HG03045 (cell line): ENCODE results near the gene SRP68.
"Not testable (repeated sequence)": the region's sequence is repeated elsewhere in the genome, so short reads cannot be mapped to it uniquely, and the experiment has no call there.

Experiments used
- ATAC-seq: cut with Tn5 transposase; IDR thresholded peaks from one replicate; pipeline ENCODE4 v1.9.1; 2021; ENCODE audit warnings: mild to moderate bottlenecking, moderate library complexity; ENCODE audit not compliant: unreplicated experiment

SRP68 gene

DNA sequence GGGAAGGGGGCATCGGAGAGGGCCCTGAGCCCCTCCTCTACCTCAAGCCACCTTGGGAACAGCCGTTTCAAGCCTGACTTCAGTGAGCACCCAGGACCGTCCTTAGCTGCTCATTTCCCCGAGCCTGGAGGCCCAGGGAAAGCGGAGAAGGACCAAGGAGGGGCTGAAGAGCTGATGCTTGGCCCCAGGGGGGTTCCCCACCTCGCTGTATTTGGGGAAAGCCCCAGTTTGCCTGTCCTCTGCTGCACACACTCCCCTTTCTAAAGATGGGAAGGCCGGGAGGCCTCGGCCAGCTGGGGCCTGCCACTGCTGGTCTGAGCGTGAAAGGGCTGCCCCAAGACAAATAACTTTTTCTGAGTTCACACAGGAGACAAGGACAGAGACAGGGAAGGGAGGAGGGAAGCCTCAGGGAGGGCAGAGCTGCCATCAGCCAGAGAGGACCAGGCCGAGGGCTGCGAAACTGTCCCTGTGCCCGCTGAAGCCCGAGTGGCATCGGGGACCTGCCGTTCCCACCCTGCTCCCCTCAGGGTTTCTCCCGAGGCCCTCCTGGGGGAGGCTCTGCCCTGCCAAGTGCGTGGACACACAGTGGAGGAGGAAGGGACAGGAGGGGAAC, 18.3 kb upstream of the SRP68 start:
- ATAC-seq = no peak

DNA sequence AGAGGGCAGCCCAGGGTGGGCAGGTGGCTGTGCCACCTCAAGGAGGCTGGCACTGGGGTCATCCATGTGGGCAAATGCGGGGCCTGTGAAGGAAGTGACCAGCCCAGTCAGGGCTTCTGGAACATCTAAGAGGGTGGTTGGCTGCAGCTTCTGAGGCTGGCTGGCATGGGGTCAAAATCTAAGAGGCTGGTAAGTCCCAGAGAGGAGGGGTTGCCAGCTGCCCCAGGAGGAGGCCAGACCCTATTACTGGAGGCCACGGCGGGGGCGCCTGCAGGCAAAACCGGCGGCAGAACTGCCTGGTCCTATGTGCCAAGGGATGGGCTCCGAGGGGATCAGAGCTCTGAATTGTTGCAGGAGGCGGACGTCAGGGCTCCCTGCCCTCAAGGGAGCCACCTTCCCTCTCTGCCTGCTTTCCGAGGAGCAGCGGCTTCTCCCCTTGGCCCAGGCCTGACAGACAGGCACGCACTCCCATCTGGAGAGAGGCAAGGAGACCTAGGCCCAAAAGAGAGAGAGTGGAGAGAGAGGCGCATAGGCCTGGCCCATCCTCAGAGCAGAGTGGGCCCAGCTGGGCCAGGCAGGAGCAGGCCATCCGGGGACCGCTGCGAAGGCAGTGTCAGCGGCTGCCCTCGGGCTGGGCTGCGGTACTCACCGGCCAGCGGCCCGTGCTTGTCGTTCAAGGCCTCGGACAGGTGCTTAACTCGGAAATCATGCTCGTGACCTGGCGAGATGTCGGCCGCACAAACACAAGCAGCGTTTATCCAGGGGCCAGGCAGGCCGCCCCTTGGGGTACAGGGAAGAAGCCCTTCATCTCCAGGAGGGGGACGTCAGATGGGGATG, 17.6 kb upstream of the SRP68 start:
- no peak for ATAC-seq

DNA sequence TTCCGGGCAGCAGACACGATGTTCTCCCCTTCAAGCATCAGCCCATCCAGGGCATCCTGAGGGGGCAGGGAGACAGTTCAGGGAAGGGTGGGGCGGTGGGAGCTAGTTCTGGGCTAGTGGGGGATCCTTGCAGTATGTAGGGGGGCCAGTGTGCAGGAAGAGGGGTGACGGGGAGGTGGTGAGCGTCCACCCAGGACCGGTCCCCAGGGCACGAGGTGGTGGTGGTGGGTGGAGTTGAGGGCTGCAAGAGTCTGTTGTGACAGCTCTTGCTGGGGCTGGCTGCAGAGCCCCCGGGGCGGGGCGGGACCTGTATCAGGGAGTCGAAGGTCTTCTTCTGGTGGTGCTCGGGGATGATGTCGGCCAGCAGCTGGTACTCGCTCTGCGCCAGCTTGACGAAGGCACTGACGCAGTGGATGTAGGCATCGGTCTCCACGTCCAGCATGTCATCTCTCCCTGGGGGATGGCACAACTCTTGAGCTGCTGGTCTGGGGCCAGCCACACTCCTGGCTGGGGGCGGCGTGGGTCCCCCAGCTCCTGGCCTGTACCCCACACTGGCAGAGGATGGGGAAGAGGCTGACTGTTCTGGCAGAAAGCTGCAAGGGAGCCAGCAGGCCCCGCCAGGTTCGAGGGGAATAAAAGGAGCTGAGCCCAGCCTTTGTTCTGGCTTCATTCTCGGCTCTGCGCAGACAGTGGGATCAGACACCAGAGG, 16.7 kb upstream of the SRP68 start:
- ATAC-seq = no peak

DNA sequence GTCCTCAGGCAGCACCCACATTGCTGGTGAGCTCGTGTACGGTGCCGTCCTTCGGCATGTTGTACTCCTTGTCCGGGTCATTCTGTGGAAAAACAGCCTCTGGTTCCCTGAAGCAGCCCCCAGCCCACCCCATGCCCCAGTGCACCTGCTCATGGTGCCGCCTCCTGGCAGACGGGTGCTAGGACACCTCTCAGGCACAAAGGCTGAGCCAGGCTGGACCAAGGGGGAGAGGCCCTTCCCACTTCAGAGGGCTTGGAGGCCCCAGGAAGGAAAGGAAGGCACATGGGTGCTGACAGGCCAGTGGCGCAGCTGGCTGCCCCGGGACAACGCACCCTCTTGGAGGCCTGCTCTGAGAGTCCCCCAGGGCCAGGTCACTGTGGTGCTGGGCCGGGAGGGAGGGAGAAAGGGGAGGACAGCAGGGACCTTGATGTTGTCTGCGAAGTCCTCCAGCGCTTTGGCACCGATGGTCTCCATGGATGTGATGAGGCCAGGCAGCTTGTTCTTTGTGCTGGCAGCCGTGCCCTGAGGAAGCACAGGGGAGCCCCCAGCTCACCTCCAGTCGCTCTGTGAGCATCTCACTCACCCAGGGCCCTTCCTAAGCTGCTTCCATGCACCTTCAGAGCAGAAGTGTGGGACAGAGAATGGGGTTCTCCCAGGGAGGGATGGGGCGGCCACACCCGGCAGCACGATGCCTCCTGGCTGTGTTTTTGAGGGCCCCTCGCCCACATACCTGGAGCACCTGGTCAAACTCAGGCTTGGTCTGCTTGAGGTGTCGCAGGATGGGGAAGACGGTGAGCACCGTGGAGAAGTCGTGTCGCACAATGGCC, 15.9 kb upstream of the SRP68 start:
- ATAC-seq = no peak

DNA sequence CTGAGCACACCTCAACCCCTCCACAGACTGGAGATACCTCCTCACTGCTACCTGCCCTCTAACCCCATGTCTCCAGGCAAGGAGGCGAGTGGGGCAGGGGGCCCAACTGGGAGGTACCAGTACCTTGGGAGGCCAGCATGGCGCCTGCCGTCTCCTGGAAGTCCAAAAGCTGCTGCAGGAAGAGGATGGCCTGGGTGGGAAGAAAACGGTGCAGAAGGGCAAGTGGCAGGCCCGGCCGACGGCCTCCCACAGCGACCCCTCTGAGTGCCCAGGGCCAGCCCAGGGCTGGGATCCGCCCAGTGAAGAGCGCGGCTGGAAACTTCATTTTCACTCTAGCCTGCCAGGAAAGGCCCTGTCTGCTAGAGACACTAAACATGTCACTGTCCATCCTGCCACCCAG, 15.2 kb upstream of the SRP68 start:
- no peak for ATAC-seq

DNA sequence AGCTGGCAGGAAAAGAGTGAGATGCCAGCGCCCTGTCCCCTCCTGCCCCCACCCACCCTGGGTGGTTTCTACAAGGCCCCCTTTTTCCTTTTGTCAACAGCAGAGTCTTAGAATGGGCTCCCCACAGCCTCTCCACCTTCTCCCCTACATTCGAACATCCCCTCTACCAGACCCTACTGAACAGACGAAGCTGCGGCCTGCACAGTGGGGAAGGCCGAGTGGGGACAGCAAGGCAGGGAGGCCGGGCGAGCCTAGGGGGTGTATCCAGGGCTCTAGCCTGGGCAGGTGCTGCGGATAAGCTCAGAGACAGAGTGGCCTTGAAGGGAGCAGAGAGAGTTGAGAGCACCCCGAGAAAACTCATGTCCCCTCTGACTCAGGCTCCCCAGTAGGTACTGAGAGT, 14.1 kb upstream of the SRP68 start:
- no peak for ATAC-seq

DNA sequence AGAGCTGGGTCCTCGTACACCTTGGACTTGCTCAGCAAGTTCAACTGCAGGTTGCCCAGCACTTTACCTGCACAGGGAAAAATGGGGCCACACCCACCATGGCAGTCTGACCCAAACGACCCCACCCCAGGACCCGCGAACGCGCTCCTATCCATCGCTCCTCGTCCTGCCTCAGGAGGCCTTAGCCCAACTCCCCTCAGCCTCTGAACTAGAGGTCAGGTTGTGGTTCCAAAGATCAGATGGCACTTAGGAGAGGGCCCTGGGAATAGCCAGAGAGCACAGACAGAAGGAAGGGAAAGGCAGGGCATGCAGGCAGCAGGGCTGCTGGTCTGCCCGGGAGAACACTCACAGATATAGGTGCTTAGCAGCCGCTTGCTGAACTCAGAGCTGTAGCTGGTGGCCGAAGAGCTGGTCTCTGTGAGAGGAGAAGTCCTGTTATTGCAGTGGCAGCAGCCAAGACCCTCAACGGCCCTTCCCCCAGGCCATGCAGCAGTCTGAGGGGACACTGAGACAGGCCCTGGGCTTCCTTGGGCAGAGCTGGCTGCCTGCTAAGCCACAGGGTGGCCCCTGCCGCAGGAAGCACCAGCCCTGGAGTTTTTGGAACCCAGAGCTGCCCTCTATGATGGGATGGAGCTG, 13.5 kb upstream of the SRP68 start:
- ATAC-seq = no peak

- ATAC-seq = no peak
These were observed 12.9 kb upstream of the SRP68 start for GRCh38 chr17:76085066-76085730.

GRCh38 chr17:76083536-76084182, 11.3 kb upstream of the SRP68 start:
- ATAC-seq = no peak

GRCh38 chr17:76082326-76083251, 10.3 kb upstream of the SRP68 start:
- ATAC-seq = no peak

GRCh38 chr17:76081295-76082210, 9.2 kb upstream of the SRP68 start:
- ATAC-seq = no peak

- ATAC-seq = no peak
These were observed 8.5 kb upstream of the SRP68 start for GRCh38 chr17:76080768-76081287.

- no peak for ATAC-seq
These were observed 7.8 kb upstream of the SRP68 start for GRCh38 chr17:76079956-76080767.

GRCh38 chr17:76079535-76079955, 7.2 kb upstream of the SRP68 start:
- no peak for ATAC-seq

- ATAC-seq = no peak
These were observed 6.7 kb upstream of the SRP68 start, which contains the start of gene ZACN for GRCh38 chr17:76078860-76079534. TSS of gene ZACN (plus strand) at chr17:76079182. CDS start at chr17:76079265, 83 bp downstream.

- not testable (repeated sequence) for ATAC-seq
These were observed 6.1 kb upstream of the SRP68 start for GRCh38 chr17:76078370-76078769.
